ENCODE data around the gene HBM. TPM values are rescaled to one million over a fixed set of nuclear protein-coding genes. Genes with fewer than 3 reads are reported as not detected.
A peak's percentile ranks its signal among the peaks of the same experiment; 100 is the strongest.
"Not testable (repeated sequence)": the region's sequence is repeated elsewhere in the genome, so short reads cannot be mapped to it uniquely, and the experiment has no call there.

The HBM gene
- total RNA-seq, 1 donor from 2014 or later = not detected

DNA sequence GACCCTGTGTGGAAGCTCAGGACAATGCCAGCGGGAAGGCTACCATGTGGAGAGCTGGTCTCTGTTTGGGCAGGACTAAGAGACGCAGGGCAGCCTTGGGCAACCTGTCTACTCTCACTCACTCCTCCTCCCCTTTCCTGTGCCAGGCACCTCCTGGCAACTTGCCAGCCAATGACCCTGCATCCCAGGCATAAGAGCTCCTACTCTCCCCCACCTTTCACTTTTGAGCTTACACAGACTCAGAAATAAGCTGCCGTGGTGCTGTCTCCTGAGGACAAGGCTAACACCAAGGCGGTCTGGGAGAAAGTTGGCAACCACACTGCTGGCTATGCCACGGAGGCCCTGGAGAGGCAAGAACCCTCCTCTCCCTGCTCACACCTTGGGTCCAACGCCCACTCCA is 2.6 kb downstream of the HBM start:
- no peak overlapping the region for H3K4me3 Mint-ChIP-seq
- peaks cover 53% of the 10 kb centered on the region for H3K27me3 Mint-ChIP-seq
- intact Hi-C loops (cut with micrococcal nuclease) = no loop called here
- no peaks in the 10 kb centered on the region for H3K36me3 Mint-ChIP-seq (ENCODE audit: low read depth)
- H3K4me1 Mint-ChIP-seq = peaks cover 6% of the 10 kb centered on the region
- H3K9me3 Mint-ChIP-seq = no peaks in the 10 kb centered on the region
- no peak for DNase-seq
- H3K27ac Mint-ChIP-seq = no peak overlapping the region

DNA sequence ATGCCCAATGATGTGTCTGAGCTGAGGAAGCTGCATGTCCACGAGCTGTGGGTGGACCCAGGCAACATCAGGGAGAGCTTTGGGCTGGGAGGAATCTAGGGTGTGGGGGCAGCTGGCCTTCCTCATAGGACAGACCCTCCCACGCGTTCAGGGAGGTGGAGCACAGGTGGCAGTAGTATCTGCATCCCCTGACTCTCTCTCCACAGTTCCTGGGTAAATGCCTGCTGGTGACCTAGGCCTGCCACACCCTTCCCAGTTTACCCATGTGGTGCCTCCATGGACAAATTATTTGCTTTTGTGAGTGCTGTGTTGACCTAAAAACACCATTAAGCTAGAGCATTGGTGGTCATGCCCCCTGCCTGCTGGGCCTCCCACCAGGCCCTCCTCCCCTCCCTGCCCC is 3.2 kb downstream of the HBM start:
- Mint-ChIP-seq H3K9me3 (no peaks in the 10 kb centered on the region), H3K4me3 (no peak overlapping the region), H3K4me1 (peaks cover 6% of the 10 kb centered on the region), H3K27me3 (peaks cover 55% of the 10 kb centered on the region), H3K36me3 (ENCODE audit: low read depth) (no peaks in the 10 kb centered on the region), H3K27ac (no peak overlapping the region)
- intact Hi-C loops (cut with micrococcal nuclease) = no loop called here
- DNase-seq = no peak

DNA sequence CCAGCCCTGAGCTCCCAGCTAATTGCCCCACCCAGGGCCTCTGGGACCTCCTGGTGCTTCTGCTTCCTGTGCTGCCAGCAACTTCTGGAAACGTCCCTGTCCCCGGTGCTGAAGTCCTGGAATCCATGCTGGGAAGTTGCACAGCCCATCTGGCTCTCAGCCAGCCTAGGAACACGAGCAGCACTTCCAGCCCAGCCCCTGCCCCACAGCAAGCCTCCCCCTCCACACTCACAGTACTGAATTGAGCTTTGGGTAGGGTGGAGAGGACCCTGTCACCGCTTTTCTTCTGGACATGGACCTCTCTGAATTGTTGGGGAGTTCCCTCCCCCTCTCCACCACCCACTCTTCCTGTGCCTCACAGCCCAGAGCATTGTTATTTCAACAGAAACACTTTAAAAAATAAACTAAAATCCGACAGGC is 4.3 kb downstream of the HBM start:
- H3K27me3 Mint-ChIP-seq = peaks cover 63% of the 10 kb centered on the region
- DNase-seq; H3K36me3 Mint-ChIP-seq (ENCODE audit: low read depth); H3K9me3 Mint-ChIP-seq; intact Hi-C loops (cut with micrococcal nuclease); H3K4me3 Mint-ChIP-seq; H3K27ac Mint-ChIP-seq: not testable (repeated sequence)
- peaks cover 11% of the 10 kb centered on the region for H3K4me1 Mint-ChIP-seq

DNA sequence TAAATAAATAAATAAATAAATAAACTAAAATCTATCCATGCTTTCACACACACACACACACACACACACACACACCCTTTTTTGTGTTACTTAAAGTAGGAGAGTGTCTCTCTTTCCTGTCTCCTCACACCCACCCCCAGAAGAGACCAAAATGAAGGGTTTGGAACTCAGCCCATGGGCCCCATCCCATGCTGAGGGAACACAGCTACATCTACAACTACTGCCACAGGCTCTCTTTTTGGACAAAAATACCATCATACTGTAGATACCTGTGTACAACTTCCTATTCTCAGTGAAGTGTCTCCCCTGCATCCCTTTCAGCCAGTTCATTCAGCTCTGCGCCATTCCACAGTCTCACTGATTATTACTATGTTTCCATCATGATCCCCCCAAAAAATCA is 5.0 kb downstream of the HBM start:
- intact Hi-C loops (cut with micrococcal nuclease) = no loop called here
- H3K9me3 Mint-ChIP-seq = no peaks in the 10 kb centered on the region
- H3K36me3 Mint-ChIP-seq (ENCODE audit: low read depth) = no peaks in the 10 kb centered on the region
- peaks cover 15% of the 10 kb centered on the region for H3K4me1 Mint-ChIP-seq
- peaks cover 68% of the 10 kb centered on the region for H3K27me3 Mint-ChIP-seq
- DNase-seq = no peak
- H3K27ac Mint-ChIP-seq = no peak overlapping the region
- H3K4me3 Mint-ChIP-seq = no peak overlapping the region

DNA sequence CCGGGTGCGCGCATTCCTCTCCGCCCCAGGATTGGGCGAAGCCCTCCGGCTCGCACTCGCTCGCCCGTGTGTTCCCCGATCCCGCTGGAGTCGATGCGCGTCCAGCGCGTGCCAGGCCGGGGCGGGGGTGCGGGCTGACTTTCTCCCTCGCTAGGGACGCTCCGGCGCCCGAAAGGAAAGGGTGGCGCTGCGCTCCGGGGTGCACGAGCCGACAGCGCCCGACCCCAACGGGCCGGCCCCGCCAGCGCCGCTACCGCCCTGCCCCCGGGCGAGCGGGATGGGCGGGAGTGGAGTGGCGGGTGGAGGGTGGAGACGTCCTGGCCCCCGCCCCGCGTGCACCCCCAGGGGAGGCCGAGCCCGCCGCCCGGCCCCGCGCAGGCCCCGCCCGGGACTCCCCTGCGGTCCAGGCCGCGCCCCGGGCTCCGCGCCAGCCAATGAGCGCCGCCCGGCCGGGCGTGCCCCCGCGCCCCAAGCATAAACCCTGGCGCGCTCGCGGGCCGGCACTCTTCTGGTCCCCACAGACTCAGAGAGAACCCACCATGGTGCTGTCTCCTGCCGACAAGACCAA is 6.7 kb downstream of the HBM start, which contains the start of gene HBA2:
Gene HBA2 (plus strand): TSS at position 503 of the 568 bp plus-strand sequence. CDS start 37 bp downstream, at position 540.
- peak within 1 kb of the TSS; percentile 28 for H3K4me3 Mint-ChIP-seq
- intact Hi-C loops (cut with micrococcal nuclease) = not testable (repeated sequence)

DNA sequence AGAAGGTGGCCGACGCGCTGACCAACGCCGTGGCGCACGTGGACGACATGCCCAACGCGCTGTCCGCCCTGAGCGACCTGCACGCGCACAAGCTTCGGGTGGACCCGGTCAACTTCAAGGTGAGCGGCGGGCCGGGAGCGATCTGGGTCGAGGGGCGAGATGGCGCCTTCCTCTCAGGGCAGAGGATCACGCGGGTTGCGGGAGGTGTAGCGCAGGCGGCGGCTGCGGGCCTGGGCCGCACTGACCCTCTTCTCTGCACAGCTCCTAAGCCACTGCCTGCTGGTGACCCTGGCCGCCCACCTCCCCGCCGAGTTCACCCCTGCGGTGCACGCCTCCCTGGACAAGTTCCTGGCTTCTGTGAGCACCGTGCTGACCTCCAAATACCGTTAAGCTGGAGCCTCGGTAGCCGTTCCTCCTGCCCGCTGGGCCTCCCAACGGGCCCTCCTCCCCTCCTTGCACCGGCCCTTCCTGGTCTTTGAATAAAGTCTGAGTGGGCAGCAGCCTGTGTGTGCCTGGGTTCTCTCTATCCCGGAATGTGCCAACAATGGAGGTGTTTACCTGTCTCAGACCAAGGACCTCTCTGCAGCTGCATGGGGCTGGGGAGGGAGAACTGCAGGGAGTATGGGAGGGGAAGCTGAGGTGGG is 7.6 kb downstream of the HBM start:
- intact Hi-C loops (cut with micrococcal nuclease); H3K36me3 Mint-ChIP-seq (ENCODE audit: low read depth); DNase-seq; H3K9me3 Mint-ChIP-seq: not testable (repeated sequence)
- peak overlapping the region; percentile 28 for H3K4me3 Mint-ChIP-seq
- peaks cover 15% of the 10 kb centered on the region for H3K4me1 Mint-ChIP-seq
- H3K27me3 Mint-ChIP-seq = peaks cover 60% of the 10 kb centered on the region
- peak overlapping the region; percentile 34 for H3K27ac Mint-ChIP-seq

More for the DNA sequence above, 6.7 kb downstream of the HBM start, which contains the start of gene HBA2:
- H3K9me3 Mint-ChIP-seq; H3K36me3 Mint-ChIP-seq (ENCODE audit: low read depth); DNase-seq: not testable (repeated sequence)
- H3K4me1 Mint-ChIP-seq = peaks cover 15% of the 10 kb centered on the region
- peak within 1 kb of the TSS; percentile 66 for H3K27ac Mint-ChIP-seq
- peaks cover 60% of the 10 kb centered on the region for H3K27me3 Mint-ChIP-seq

DNA sequence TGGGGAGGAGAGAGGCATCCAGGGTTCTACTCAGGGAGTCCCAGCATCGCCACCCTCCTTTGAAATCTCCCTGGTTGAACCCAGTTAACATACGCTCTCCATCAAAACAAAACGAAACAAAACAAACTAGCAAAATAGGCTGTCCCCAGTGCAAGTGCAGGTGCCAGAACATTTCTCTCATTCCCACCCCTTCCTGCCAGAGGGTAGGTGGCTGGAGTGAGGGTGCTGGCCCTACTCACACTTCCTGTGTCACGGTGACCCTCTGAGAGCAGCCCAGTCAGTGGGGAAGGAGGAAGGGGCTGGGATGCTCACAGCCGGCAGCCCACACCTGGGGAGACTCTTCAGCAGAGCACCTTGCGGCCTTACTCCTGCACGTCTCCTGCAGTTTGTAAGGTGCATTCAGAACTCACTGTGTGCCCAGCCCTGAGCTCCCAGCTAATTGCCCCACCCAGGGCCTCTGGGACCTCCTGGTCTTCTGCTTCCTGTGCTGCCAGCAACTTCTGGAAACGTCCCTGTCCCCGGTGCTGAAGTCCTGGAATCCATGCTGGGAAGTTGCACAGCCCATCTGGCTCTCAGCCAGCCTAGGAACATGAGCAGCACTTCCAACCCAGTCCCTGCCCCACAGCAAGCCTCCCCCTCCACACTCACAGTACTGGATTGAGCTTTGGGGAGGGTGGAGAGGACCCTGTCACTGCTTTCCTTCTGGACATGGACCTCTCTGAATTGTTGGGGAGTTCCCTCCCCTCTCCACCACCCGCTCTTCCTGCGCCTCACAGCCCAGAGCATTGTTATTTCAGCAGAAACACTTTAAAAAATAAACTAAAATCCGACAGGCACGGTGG is 8.4 kb downstream of the HBM start:
- Mint-ChIP-seq H3K4me3 (peak overlapping the region; percentile 32), H3K27ac (peak overlapping the region; percentile 53)
- H3K36me3 Mint-ChIP-seq (ENCODE audit: low read depth) = not testable (repeated sequence)

DNA sequence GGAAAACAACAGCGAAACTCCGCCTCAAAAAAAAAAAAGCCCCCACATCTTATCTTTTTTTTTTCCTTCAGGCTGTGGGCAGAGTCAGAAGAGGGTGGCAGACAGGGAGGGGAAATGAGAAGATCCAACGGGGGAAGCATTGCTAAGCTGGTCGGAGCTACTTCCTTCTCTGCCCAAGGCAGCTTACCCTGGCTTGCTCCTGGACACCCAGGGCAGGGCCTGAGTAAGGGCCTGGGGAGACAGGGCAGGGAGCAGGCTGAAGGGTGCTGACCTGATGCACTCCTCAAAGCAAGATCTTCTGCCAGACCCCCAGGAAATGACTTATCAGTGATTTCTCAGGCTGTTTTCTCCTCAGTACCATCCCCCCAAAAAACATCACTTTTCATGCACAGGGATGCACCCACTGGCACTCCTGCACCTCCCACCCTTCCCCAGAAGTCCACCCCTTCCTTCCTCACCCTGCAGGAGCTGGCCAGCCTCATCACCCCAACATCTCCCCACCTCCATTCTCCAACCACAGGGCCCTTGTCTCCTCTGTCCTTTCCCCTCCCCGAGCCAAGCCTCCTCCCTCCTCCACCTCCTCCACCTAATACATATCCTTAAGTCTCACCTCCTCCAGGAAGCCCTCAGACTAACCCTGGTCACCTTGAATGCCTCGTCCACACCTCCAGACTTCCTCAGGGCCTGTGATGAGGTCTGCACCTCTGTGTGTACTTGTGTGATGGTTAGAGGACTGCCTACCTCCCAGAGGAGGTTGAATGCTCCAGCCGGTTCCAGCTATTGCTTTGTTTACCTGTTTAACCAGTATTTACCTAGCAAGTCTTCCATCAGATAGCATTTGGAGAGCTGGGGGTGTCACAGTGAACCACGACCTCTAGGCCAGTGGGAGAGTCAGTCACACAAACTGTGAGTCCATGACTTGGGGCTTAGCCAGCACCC is 9.5 kb downstream of the HBM start:
- DNase-seq = no peak
- H3K27ac Mint-ChIP-seq = no peak overlapping the region
- no peaks in the 10 kb centered on the region for H3K36me3 Mint-ChIP-seq (ENCODE audit: low read depth)
- no peaks in the 10 kb centered on the region for H3K9me3 Mint-ChIP-seq
- peak overlapping the region; percentile 32 for H3K4me3 Mint-ChIP-seq
- intact Hi-C loops (cut with micrococcal nuclease) = no loop called here
- peaks cover 58% of the 10 kb centered on the region for H3K27me3 Mint-ChIP-seq
- H3K4me1 Mint-ChIP-seq = peaks cover 13% of the 10 kb centered on the region

More for the DNA sequence above, 8.4 kb downstream of the HBM start:
- DNase-seq; H3K9me3 Mint-ChIP-seq; intact Hi-C loops (cut with micrococcal nuclease): not testable (repeated sequence)
- H3K27me3 Mint-ChIP-seq = peaks cover 56% of the 10 kb centered on the region
- peaks cover 15% of the 10 kb centered on the region for H3K4me1 Mint-ChIP-seq

DNA sequence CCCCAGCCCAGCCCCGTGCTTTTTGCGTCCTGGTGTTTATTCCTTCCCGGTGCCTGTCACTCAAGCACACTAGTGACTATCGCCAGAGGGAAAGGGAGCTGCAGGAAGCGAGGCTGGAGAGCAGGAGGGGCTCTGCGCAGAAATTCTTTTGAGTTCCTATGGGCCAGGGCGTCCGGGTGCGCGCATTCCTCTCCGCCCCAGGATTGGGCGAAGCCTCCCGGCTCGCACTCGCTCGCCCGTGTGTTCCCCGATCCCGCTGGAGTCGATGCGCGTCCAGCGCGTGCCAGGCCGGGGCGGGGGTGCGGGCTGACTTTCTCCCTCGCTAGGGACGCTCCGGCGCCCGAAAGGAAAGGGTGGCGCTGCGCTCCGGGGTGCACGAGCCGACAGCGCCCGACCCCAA is 10.2 kb downstream of the HBM start:
- not testable (repeated sequence) for H3K4me3 Mint-ChIP-seq
- H3K27me3 Mint-ChIP-seq = peaks cover 52% of the 10 kb centered on the region

DNA sequence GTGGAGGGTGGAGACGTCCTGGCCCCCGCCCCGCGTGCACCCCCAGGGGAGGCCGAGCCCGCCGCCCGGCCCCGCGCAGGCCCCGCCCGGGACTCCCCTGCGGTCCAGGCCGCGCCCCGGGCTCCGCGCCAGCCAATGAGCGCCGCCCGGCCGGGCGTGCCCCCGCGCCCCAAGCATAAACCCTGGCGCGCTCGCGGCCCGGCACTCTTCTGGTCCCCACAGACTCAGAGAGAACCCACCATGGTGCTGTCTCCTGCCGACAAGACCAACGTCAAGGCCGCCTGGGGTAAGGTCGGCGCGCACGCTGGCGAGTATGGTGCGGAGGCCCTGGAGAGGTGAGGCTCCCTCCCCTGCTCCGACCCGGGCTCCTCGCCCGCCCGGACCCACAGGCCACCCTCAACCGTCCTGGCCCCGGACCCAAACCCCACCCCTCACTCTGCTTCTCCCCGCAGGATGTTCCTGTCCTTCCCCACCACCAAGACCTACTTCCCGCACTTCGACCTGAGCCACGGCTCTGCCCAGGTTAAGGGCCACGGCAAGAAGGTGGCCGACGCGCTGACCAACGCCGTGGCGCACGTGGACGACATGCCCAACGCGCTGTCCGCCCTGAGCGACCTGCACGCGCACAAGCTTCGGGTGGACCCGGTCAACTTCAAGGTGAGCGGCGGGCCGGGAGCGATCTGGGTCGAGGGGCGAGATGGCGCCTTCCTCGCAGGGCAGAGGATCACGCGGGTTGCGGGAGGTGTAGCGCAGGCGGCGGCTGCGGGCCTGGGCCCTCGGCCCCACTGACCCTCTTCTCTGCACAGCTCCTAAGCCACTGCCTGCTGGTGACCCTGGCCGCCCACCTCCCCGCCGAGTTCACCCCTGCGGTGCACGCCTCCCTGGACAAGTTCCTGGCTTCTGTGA is 11.0 kb downstream of the HBM start, which contains the start of gene HBA1:
Gene HBA1 (plus strand): TSS at position 204 of the 906 bp plus-strand sequence. CDS start 37 bp downstream, at position 241.
- H3K27ac Mint-ChIP-seq; H3K9me3 Mint-ChIP-seq; H3K36me3 Mint-ChIP-seq (ENCODE audit: low read depth); intact Hi-C loops (cut with micrococcal nuclease): not testable (repeated sequence)
- Mint-ChIP-seq H3K4me1 (peaks cover 11% of the 10 kb centered on the region), H3K4me3 (peak within 1 kb of the TSS; percentile 10), H3K27me3 (peaks cover 48% of the 10 kb centered on the region)
- peak; percentile 72 for DNase-seq

More for the DNA sequence above, 10.2 kb downstream of the HBM start:
- H3K4me1 Mint-ChIP-seq = peaks cover 11% of the 10 kb centered on the region
- H3K9me3 Mint-ChIP-seq; intact Hi-C loops (cut with micrococcal nuclease); H3K36me3 Mint-ChIP-seq (ENCODE audit: low read depth); H3K27ac Mint-ChIP-seq; DNase-seq: not testable (repeated sequence)

DNA sequence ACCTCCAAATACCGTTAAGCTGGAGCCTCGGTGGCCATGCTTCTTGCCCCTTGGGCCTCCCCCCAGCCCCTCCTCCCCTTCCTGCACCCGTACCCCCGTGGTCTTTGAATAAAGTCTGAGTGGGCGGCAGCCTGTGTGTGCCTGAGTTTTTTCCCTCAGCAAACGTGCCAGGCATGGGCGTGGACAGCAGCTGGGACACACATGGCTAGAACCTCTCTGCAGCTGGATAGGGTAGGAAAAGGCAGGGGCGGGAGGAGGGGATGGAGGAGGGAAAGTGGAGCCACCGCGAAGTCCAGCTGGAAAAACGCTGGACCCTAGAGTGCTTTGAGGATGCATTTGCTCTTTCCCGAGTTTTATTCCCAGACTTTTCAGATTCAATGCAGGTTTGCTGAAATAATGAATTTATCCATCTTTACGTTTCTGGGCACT is 11.6 kb downstream of the HBM start:
- no peaks in the 10 kb centered on the region for H3K9me3 Mint-ChIP-seq
- H3K36me3 Mint-ChIP-seq (ENCODE audit: low read depth) = no peaks in the 10 kb centered on the region
- no peak for DNase-seq
- no peak overlapping the region for H3K27ac Mint-ChIP-seq
- H3K4me1 Mint-ChIP-seq = peaks cover 9% of the 10 kb centered on the region
- intact Hi-C loops (cut with micrococcal nuclease) = no loop called here
- H3K27me3 Mint-ChIP-seq = peaks cover 46% of the 10 kb centered on the region
- H3K4me3 Mint-ChIP-seq = peak overlapping the region; percentile 10

DNA sequence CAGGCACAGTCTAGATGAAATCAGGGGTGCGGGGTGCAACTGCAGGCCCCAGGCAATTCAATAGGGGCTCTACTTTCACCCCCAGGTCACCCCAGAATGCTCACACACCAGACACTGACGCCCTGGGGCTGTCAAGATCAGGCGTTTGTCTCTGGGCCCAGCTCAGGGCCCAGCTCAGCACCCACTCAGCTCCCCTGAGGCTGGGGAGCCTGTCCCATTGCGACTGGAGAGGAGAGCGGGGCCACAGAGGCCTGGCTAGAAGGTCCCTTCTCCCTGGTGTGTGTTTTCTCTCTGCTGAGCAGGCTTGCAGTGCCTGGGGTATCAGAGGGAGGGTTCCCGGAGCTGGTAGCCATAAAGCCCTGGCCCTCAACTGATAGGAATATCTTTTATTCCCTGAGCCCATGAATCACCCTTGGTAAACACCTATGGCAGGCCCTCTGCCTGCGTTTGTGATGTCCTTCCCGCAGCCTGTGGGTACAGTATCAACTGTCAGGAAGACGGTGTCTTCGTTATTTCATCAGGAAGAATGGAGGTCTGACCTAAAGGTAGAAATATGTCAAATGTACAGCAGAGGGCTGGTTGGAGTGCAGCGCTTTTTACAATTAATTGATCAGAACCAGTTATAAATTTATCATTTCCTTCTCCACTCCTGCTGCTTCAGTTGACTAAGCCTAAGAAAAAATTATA is 12.3 kb downstream of the HBM start:
- Mint-ChIP-seq H3K27ac (no peak overlapping the region), H3K4me3 (no peak overlapping the region), H3K36me3 (ENCODE audit: low read depth) (peaks cover 1% of the 10 kb centered on the region), H3K9me3 (no peaks in the 10 kb centered on the region), H3K4me1 (peaks cover 9% of the 10 kb centered on the region), H3K27me3 (peaks cover 46% of the 10 kb centered on the region)
- no peak for DNase-seq
- intact Hi-C loops (cut with micrococcal nuclease) = no loop called here
